ENCODE results near the gene HOXA9. TPM values are rescaled to one million over a fixed set of nuclear protein-coding genes. Genes with fewer than 3 reads are reported as not detected.

The HOXA9 gene
- total RNA-seq, 1 donor from 2014 or later: not detected

- DNase-seq (ENCODE audit: low spot score in 2 of 2): no peak
These were observed 33.9 kb downstream of the HOXA9 start for GRCh38 chr7:27131390-27131819.

GRCh38 chr7:27130540-27131389, 34.6 kb downstream of the HOXA9 start, which contains the start of gene HOXA4:
Gene HOXA4, minus strand, starts transcription at chr7:27130757. Its CDS starts 24 bp downstream, at chr7:27130733.
- no peak for FAIRE-seq
- DNase-seq (ENCODE audit: low spot score in 2 of 2): no peak

More at GRCh38 chr7:27131390-27131819, 33.9 kb downstream of the HOXA9 start:
- FAIRE-seq: no peak

GRCh38 chr7:27129729-27130539, 35.4 kb downstream of the HOXA9 start:
- DNase-seq (ENCODE audit: low spot score in 2 of 2) (no peak), FAIRE-seq (no peak)

- DNase-seq (ENCODE audit: low spot score in 2 of 2) (no peak), FAIRE-seq (no peak)
These were observed 36.3 kb downstream of the HOXA9 start for GRCh38 chr7:27128776-27129728.

- FAIRE-seq (no peak), DNase-seq (ENCODE audit: low spot score in 2 of 2) (no peak)
These were observed 37.3 kb downstream of the HOXA9 start for GRCh38 chr7:27128034-27128433.

GRCh38 chr7:27126596-27127327, 38.6 kb downstream of the HOXA9 start:
- DNase-seq (ENCODE audit: low spot score in 2 of 2) (no peak), FAIRE-seq (no peak)

DNA sequence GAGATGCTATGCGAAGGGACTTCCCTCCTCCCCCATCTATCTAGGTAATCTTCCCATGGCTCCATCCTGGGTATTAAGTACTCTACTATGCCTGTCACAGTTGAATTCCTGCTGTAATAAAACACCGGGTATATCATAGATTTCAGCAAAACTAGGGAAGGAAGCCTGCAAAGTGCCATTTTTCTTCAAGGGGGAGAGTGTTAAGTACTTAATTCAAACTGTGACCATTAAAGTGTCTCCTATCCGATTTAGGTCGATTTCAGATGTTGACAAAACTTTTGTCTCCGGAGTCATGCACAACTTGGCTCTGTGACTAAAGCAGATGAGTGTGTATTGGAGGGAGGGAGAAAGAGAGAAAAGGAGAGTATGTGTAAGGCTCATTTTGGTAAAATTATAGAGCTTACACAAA, 39.3 kb downstream of the HOXA9 start:
- FAIRE-seq (no peak), DNase-seq (ENCODE audit: low spot score in 2 of 2) (no peak)

DNA sequence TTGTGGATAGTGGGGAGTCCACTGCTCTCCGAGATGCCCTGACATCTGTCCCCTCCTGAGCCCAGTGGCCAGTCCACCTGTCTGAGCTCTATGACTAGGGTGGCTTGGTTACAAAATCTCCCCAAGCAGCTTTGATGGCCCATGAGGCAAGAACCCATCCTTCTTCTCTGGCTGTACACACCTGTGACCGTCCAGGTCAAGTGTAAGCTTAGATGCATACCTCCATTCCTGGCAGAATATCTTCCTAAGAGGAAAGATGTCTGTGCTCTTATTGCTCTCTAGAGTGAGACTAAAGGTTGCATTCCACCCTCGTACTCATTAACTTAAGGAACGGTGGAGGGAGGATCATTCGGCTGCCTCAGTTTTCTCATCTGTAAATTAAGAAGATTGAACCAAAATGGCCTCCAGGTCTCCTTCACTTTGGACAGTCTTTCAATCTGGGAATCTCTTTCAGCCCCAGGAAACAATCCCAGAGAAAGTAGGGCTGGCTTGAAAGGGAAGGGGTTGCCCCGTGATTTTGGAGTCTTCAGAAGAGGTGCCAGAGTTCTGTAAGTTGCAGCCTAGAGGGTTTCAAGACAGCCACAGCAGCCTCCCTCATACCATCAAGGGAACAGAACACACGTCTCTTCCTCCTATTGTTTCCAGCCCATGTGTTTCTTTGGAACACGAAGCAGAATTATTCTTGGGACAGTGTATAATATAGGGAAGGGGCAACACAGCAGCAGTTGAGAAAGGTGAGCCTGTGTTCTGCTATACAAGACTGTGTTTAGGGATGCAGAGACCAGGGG, 40.2 kb downstream of the HOXA9 start:
- DNase-seq (ENCODE audit: low spot score in 2 of 2) (no peak), FAIRE-seq (no peak)

DNA sequence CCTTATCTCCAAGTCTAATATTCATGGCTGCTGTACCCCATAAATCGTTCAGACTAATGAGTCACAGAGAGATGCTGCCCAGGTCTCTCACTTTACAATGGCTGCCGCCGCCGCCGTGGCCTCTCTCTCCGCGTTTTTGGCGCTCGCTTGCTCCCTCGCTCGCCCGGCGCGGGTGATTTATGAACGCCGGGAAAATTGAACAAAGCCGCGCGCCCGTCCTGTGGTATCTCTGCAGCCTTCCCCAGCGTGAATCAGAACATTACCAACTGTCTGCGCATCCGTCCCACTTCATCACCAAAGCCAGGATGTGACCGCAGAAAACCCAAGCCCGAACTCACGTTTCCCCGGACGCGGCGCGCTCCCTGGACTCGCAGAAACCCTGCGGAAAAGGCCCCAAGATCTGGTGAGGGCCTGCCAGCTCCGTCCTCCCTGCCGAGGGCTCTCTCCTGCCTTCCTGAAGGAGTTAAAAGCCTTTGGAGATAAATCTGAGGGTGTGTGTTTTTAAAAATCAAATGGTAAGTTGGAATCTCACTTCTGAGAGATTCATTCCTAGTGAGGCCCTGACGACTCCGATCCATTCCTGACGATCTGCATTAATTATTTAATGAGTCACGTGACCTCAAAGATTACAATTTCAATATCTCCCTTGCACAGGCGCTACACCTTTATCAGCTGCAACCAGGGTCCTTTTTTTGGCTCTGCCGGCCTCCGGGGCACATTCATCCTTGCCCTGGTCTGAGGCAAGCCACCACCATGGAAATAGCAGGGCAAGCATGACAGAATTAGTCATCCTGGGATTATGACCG, 41.0 kb downstream of the HOXA9 start:
- DNase-seq (ENCODE audit: low spot score in 2 of 2) (no peak), FAIRE-seq (no peak)

GRCh38 chr7:27123477-27124053, 41.8 kb downstream of the HOXA9 start:
- DNase-seq (ENCODE audit: low spot score in 2 of 2) (no peak), FAIRE-seq (no peak)

DNA sequence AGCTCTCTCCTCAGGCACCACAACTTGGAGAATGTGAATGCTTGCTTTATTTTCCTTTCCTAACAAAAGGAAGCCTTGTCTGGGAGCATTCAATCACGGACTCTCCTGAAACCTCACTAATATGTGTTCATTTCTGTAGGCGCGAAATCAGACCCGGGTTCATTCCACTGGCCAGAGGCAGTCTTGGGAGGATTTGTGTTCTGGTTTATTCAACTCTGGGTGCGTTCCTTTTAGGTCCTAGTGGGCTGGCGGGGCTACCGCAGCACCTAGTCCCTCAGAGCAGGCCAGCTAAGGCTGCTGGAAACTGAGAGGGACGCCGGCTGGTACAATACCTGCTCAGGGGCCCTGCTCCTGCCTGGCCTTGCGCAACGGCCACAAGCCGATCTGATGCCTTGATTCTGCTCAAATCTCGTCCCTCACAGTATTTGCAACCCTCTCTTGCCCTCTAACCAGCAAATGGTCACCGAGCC, 42.3 kb downstream of the HOXA9 start:
- DNase-seq (ENCODE audit: low spot score in 2 of 2): no peak
- no peak for FAIRE-seq

DNA sequence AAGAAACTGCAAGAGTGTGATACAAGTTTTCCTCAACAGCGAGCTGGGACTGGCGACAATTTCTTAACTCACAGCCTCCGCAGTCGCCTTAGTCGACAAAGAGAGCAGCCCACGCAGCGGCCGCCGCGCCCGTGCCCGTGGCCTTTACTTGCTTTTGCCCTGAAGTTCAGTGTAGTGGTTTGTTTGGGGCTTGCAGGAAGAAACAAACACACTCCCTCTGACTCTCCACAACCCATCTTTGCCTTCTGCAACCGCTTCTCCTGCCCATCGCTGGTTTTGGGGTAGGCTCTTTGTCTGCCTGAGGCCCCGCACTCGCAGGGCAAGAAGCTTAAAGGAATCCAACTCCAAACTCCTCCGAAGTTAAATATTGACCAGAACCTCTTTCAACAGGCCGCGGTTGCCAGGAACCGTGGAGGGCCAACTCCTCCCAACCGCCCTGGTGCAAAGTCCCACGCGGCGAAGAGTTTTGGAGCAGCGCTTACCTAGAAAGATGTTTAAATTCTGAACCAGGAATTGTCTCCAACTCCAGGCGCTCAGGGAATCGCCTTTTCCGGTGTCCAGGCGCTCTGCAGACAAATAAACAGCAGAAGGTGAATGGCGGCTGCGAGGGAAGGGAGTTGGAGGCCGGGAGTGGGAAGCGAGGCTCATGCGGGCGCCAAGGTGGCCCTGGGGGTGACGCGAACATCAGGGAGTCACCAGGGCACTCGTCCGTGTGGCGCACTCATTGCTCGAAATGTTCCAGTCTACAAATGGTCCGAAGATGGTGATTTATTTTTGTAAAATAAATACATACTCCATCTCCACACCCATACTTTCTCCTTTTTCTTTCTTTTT, 43.0 kb downstream of the HOXA9 start:
- FAIRE-seq: no peak
- no peak for DNase-seq (ENCODE audit: low spot score in 2 of 2)

- DNase-seq (ENCODE audit: low spot score in 2 of 2) (no peak), FAIRE-seq (no peak)
These were observed 43.7 kb downstream of the HOXA9 start for GRCh38 chr7:27121684-27122076.

DNA sequence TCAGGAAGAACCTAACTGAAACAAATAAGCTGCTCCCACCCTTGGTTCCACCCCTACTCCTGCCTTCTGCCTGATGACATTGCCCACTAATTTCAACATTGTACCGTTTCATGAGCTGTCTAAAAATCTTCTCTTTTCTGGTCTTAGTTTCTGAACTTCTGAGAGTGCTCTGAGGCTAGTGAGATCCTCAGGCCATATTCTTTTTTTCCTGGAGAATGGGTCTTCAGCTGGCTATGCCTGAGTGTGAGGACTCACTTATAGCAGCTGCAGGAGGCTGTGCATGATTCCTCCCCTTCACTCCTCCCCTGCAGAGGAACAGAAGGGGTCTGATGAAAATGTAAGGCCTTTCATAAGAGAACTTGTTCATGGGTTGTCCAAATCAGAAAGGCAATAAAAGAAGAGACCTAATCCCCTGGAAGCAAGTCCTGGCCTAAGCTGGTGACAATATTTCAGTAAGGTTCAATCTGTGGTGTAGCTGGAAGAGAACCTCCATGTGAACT, 45.9 kb downstream of the HOXA9 start:
- FAIRE-seq: no peak
- DNase-seq (ENCODE audit: low spot score in 2 of 2): no peak

GRCh38 chr7:27118580-27118979, 46.8 kb downstream of the HOXA9 start:
- no peak for FAIRE-seq

DNA sequence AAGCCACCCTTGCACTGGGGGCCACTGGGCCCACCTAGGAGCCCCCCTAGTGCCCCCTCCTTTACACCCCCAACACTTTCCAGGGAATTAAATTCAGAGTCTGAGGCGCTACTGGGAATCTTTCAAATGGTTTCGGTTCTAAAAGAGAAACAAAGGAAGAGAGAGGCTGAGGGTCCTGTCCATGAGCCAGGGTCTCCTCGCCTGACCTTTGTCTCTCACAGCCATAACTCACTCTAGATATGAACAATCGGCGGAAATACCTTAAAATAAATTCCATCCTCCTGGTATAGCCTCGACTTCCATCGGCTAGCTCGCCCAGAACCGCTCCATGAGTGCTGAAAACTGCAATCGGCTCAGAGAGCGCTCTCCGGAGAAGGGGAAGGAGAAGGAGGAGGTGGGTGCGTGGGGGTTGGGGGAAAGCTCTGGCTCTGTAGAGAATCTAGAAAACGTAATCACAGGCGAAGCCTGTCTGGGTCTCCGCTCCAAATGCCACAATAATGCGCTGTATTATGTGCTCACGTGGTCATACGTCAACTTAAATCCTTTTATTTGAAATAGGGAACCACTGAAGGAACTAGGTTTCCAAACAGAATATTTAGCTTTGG, 47.3 kb downstream of the HOXA9 start:
- no peak for FAIRE-seq

More at GRCh38 chr7:27118580-27118979, 46.8 kb downstream of the HOXA9 start:
- no peak for DNase-seq (ENCODE audit: low spot score in 2 of 2)

More for the DNA sequence above, 47.3 kb downstream of the HOXA9 start:
- no peak for DNase-seq (ENCODE audit: low spot score in 2 of 2)

Data from frontal cortex (tissue), 4 donors.